Measurements from ENCODE around the gene MRPL28.

GRCh38 chr16:376817-377418 lies 6.6 kb upstream of the MRPL28 start:
- TF ChIP-seq EZH2 (IDR thresholded peaks at IDR 0.05) (no peak), POLR2AphosphoS5 (IDR thresholded peaks at IDR 0.05; ENCODE audit: borderline replicate concordance, low read depth, low read length) (no peak), FOXP2 (optimal IDR thresholded peaks at IDR 0.05; ENCODE audit: control extremely low read depth, extremely low read length, insufficient read depth) (no peak)
